ENCODE results near the gene TSPAN32.

Gene TSPAN32

GRCh38 chr11:2269601-2270321 is 32.1 kb upstream of the TSPAN32 start (continued):
- no peak for TF ChIP-seq ZNF670 (tag by site-specific recombination; IDR thresholded peaks at IDR 0.05; ENCODE audit: low read depth)
- TF ChIP-seq ATF2 (tag by site-specific recombination; IDR thresholded peaks at IDR 0.05; ENCODE audit: low read depth) = no peak
- TF ChIP-seq, protein P1, sequence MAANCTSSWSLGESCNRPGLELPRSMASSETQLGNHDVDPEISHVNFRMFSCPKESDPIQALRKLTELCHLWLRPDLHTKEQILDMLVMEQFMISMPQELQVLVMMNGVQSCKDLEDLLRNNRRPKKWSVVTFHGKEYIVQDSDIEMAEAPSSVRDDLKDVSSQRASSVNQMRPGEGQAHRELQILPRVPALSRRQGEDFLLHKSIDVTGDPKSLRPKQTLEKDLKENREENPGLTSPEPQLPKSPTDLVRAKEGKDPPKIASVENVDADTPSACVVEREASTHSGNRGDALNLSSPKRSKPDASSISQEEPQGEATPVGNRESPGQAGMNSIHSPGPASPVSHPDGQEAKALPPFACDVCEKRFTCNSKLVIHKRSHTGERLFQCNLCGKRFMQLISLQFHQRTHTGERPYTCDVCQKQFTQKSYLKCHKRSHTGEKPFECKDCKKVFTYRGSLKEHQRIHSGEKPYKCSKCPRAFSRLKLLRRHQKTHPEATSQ (tag by site-specific recombination; IDR thresholded peaks at IDR 0.05) = no peak
- TF ChIP-seq, protein P2, sequence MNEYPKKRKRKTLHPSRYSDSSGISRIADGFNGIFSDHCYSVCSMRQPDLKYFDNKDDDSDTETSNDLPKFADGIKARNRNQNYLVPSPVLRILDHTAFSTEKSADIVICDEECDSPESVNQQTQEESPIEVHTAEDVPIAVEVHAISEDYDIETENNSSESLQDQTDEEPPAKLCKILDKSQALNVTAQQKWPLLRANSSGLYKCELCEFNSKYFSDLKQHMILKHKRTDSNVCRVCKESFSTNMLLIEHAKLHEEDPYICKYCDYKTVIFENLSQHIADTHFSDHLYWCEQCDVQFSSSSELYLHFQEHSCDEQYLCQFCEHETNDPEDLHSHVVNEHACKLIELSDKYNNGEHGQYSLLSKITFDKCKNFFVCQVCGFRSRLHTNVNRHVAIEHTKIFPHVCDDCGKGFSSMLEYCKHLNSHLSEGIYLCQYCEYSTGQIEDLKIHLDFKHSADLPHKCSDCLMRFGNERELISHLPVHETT (tag by site-specific recombination; IDR thresholded peaks at IDR 0.05) = no peak
- no peak for TF ChIP-seq ZNF600 (tag by site-specific recombination; IDR thresholded peaks at IDR 0.05)
- TF ChIP-seq ZNF624 (tag by site-specific recombination; IDR thresholded peaks at IDR 0.05) = no peak

DNA sequence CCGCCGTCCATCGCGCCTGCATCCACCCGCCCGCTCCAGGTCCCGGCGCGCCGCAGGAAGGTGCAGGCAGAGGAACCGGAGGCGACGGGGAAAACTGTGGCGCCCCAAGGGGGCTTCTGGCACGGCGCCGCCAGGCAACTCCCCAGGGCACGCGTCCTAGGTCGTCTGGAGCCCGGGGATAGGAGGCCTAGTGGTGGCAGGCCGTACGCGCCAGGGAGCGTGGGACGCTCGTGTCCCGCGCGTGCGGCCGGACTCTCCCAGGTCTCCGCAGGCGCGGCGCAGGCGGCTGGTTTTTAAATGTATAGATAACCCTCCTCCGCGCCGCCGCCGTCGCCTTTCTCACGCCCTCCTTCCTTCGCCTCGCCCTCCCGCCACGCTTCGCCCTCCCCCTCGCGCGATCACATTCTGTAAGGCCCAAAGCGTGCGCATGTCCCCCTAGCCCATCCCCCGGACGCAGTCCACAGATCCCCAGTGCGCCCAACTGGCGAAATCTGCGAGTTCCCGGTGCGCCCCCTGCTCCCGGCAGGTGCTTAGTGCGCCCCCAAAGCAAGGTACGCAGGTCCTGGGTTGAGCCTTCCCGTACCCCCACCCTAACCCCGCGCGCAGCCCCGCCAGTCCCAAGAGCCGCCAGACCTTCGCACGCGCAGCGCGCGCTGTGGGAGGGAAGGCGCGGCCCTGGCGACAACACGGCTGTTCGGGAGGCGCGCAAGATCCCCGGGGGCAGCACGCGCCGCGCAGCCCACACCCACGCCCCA is 31.3 kb upstream of the TSPAN32 start, which contains the start of gene ASCL2:
ASCL2 (minus strand) TSS at position 267 of the 755 bp plus-strand sequence; CDS start at position 11, 256 bp downstream.
- H3K27ac ChIP-seq (ENCODE audit: extremely low read depth, low read depth, low read length) = no peak within 1 kb of the TSS
- CTCF ChIA-PET = interaction anchor here (0.6 to 1.3 kb wide), 2 partner anchors 9 to 102 kb away, joined by 3 to 4 read pairs; no protein-coding TSS in a partner anchor
- no peaks in the 10 kb centered on the region for H3K9me3 ChIP-seq (ENCODE audit: control insufficient read depth, insufficient read depth, low read depth, low read length)
- POLR2A ChIA-PET = no interaction called here
- H3K4me1 ChIP-seq (ENCODE audit: control insufficient read depth, insufficient read depth, low read length) = no peaks in the 10 kb centered on the region
- no peaks in the 10 kb centered on the region for H3K36me3 ChIP-seq (ENCODE audit: control insufficient read depth in 2 of 2, insufficient read depth in 1 of 2, low read length in 2 of 2)
- H3K4me3 ChIP-seq (ENCODE audit: low read depth, low read length) = no peak within 1 kb of the TSS; the same call in 1 of the 2 replicates
- no peak for TF ChIP-seq ZNF223 (tag by site-specific recombination; IDR thresholded peaks at IDR 0.05)
- TF ChIP-seq ZBTB8A (tag by site-specific recombination; IDR thresholded peaks at IDR 0.05) = no peak
- TF ChIP-seq ZBTB26 (tag by site-specific recombination; optimal IDR thresholded peaks at IDR 0.05) = peak; percentile 27
- TF ChIP-seq KLF10 (tag by site-specific recombination; IDR thresholded peaks at IDR 0.05) = no peak
- TF ChIP-seq ZNF660 (tag by site-specific recombination; IDR thresholded peaks at IDR 0.05) = no peak
- no peak for TF ChIP-seq SP7 (tag by site-specific recombination; IDR thresholded peaks at IDR 0.05)
- TF ChIP-seq ZNF561 (tag by site-specific recombination; IDR thresholded peaks at IDR 0.05; ENCODE audit: borderline replicate concordance) = no peak
- TF ChIP-seq HOXC10 (CRISPR knock-in tag; IDR thresholded peaks at IDR 0.05) = 0 out of 2 replicates have a peak, but pooled peaks have one; percentile 30
- no peak for TF ChIP-seq REPIN1 (tag by site-specific recombination; IDR thresholded peaks at IDR 0.05; ENCODE audit: low read depth)
- no peak for TF ChIP-seq ZNF704 (tag by site-specific recombination; IDR thresholded peaks at IDR 0.05)
- TF ChIP-seq ZNF792 (tag by site-specific recombination; IDR thresholded peaks at IDR 0.05) = no peak
- TF ChIP-seq ZNF398 (tag by site-specific recombination; IDR thresholded peaks at IDR 0.05) = no peak
- no peak for TF ChIP-seq ZNF610 (tag by site-specific recombination; IDR thresholded peaks at IDR 0.05; ENCODE audit: borderline replicate concordance)
- TF ChIP-seq KLF8 (tag by site-specific recombination; IDR thresholded peaks at IDR 0.05) = no peak
- peak; percentile 36 for TF ChIP-seq ZNF335 (tag by site-specific recombination; conservative IDR thresholded peaks at IDR 0.05)
- TF ChIP-seq ZNF302 (tag by site-specific recombination; IDR thresholded peaks at IDR 0.05; ENCODE audit: low read depth) = no peak
- TF ChIP-seq, protein P3, sequence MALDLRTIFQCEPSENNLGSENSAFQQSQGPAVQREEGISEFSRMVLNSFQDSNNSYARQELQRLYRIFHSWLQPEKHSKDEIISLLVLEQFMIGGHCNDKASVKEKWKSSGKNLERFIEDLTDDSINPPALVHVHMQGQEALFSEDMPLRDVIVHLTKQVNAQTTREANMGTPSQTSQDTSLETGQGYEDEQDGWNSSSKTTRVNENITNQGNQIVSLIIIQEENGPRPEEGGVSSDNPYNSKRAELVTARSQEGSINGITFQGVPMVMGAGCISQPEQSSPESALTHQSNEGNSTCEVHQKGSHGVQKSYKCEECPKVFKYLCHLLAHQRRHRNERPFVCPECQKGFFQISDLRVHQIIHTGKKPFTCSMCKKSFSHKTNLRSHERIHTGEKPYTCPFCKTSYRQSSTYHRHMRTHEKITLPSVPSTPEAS (tag by site-specific recombination; IDR thresholded peaks at IDR 0.05) = no peak
- no peak for TF ChIP-seq KLF1 (tag by site-specific recombination; IDR thresholded peaks at IDR 0.05)
- TF ChIP-seq ZFHX2 (tag by site-specific recombination; conservative IDR thresholded peaks at IDR 0.05) = peak; percentile 43; the same call in 1 of the 2 replicates
